ENCODE results near the gene PAPOLA.

GRCh38 chr14:96594961-96595360, 92.8 kb downstream of the PAPOLA start:
- TF ChIP-seq CTCF (conservative IDR thresholded peaks at IDR 0.05; ENCODE audit: low read length) (no peak), EZH2phosphoT487 (IDR thresholded peaks at IDR 0.05; ENCODE audit: borderline replicate concordance, low read depth, low read length) (no peak)
